CD4-positive, alpha-beta T cell (primary cell): ENCODE results near the gene BTBD9. TPM values are rescaled to one million over a fixed set of nuclear protein-coding genes. Genes with fewer than 3 reads are reported as not detected.

Source experiments
- ATAC-seq: fragments of 200-7000 bp; cut with Tn5 transposase; one replicate; pipeline ENCODE4 v1.10.0; 2022; ENCODE audit warnings: mild to moderate bottlenecking; ENCODE audit not compliant: poor library complexity
- CTCF ChIA-PET: fragments of 350-600 bp; sonication (Branson Sonifier 250); formaldehyde crosslinking; loops from one replicate; lab custom pipeline; 2021; ENCODE audit warnings: antibody characterized with exemption, inconsistent platforms; lab: Charles Lee
- POLR2A ChIA-PET: fragments of 350-600 bp; sonication (Branson Sonifier 250); formaldehyde crosslinking; loops from one replicate; lab custom pipeline; 2021; ENCODE audit warnings: antibody characterized with exemption, inconsistent platforms; lab: Charles Lee
- DNase-seq, 14 experiments: peaks; one replicate each; pipeline ENCODE4 v3.0.0-alpha.2; 2013 to 2020; ENCODE audit warnings: mixed read lengths in 2 of 14
- H3K27ac ChIP-seq, 2 donors: one replicate each; pipeline versions ENCODE4 v1.5.1 to v1.7.0; 2013; ENCODE audit warnings: low read length in 2 of 2, low read depth in 1 of 2, mild to moderate bottlenecking in 1 of 2
- H3K27me3 ChIP-seq, 2 experiments: 1 replicate in 1 of 2; 2 replicates in 1 of 2; pipeline versions ENCODE4 v1.6.1 to v1.7.0; 2013; ENCODE audit warnings: low read length in 2 of 2, control low read depth in 1 of 2, mild to moderate bottlenecking in 1 of 2, moderate library complexity in 1 of 2; ENCODE audit not compliant: insufficient read depth in 2 of 2, control insufficient read depth in 1 of 2
- H3K36me3 ChIP-seq: one replicate; pipeline ENCODE4 v1.6.1; 2013; ENCODE audit warnings: low read length, control low read depth; ENCODE audit not compliant: insufficient read depth
- H3K4me1 ChIP-seq: one replicate; pipeline ENCODE4 v1.6.1; 2013; ENCODE audit warnings: low read length, control low read depth; ENCODE audit not compliant: insufficient read depth
- H3K4me3 ChIP-seq: one replicate; pipeline ENCODE4 v1.5.1; 2013; ENCODE audit warnings: mild to moderate bottlenecking, low read length, moderate library complexity
- H3K9me3 ChIP-seq, 2 experiments: 1 replicate in 1 of 2; 2 replicates in 1 of 2; pipeline versions ENCODE4 v1.6.1 to v1.7.0; 2013; ENCODE audit warnings: low read length in 2 of 2, mild to moderate bottlenecking in 2 of 2, control low read depth in 1 of 2, moderate library complexity in 1 of 2; ENCODE audit not compliant: control insufficient read depth in 1 of 2, insufficient read depth in 1 of 2
- H3K27ac Mint-ChIP-seq: one replicate; pipeline ENCODE4 v1.8.0; 2020; ENCODE audit warnings: mixed read lengths
- H3K27me3 Mint-ChIP-seq: one replicate; pipeline ENCODE4 v1.8.0; 2021; ENCODE audit warnings: mixed read lengths
- H3K36me3 Mint-ChIP-seq: one replicate; pipeline ENCODE4 v1.8.0; 2021; ENCODE audit warnings: low read depth, mixed read lengths
- H3K4me1 Mint-ChIP-seq: one replicate; pipeline ENCODE4 v1.8.0; 2021; ENCODE audit warnings: low read depth, mixed read lengths
- H3K4me3 Mint-ChIP-seq: one replicate; pipeline ENCODE4 v1.8.0; 2020; ENCODE audit warnings: mild to moderate bottlenecking, mixed read lengths
- H3K9me3 Mint-ChIP-seq: one replicate; pipeline ENCODE4 v1.8.0; 2020; ENCODE audit warnings: mixed read lengths
- intact Hi-C, 2 experiments: fragments of 100-400 bp; cut with DNase I in 1 of 2; cut with micrococcal nuclease in 1 of 2; formaldehyde crosslinking; loops; one replicate each; pipeline versions ENCODE4 v1.15.1 to v1.9.0; 2023 to 2025; cut with DNase I, micrococcal nuclease
- total RNA-seq, 174 experiments: library from RNA in 2 of 174; stranded (reverse) in 2 of 174; gene quantifications; one replicate each; pipeline ENCODE4 v1.2.3 and lab custom pipeline; 2021 to 2026
- TF ChIP-seq, protein P1 (sequence below): fragments of 200-600 bp; IDR thresholded peaks from one replicate; pipeline ENCODE4 v1.8.0; 2022; ENCODE audit warnings: antibody characterized with exemption, mild to moderate bottlenecking

Gene BTBD9
- total RNA-seq, 2 experiments from 2014 or later: 58.7 to 59.3 TPM

DNA sequence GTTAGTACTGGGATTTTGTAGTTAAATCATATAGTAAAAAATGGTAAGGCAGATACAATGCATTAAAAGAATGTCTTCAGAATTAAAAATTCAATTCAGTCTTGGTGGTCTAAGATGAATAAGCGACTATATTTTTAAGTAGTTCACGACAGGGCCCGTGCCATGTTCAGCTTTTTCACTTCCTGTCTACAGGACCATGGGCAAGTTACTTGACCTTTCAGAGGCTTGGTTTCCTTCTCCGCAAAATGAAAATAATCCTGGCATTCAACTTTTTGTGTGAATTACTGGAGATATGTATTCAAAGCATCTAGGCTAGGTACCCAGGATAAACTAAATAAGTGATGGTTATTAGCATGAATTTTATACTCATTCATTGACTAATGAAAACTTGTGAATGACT is 216.0 kb downstream of the BTBD9 start:
- Histone ChIP-seq H3K4me1 (no peaks in the 10 kb centered on the region), H3K36me3 (no peaks in the 10 kb centered on the region), H3K27me3 (no peaks in the 10 kb centered on the region), H3K27ac (no peak overlapping the region), H3K4me3 (no peak overlapping the region), H3K9me3 (no peaks in the 10 kb centered on the region)
- no peaks in the 10 kb centered on the region for H3K27me3 Mint-ChIP-seq
- no peak overlapping the region for H3K4me3 Mint-ChIP-seq
- H3K36me3 Mint-ChIP-seq: peaks cover 6% of the 10 kb centered on the region
- ChIA-PET POLR2A (no interaction called here), CTCF (no interaction called here)
- H3K9me3 Mint-ChIP-seq: no peaks in the 10 kb centered on the region
- no peaks in the 10 kb centered on the region for H3K4me1 Mint-ChIP-seq
- intact Hi-C loops: no loop called here
- TF ChIP-seq, protein P1, sequence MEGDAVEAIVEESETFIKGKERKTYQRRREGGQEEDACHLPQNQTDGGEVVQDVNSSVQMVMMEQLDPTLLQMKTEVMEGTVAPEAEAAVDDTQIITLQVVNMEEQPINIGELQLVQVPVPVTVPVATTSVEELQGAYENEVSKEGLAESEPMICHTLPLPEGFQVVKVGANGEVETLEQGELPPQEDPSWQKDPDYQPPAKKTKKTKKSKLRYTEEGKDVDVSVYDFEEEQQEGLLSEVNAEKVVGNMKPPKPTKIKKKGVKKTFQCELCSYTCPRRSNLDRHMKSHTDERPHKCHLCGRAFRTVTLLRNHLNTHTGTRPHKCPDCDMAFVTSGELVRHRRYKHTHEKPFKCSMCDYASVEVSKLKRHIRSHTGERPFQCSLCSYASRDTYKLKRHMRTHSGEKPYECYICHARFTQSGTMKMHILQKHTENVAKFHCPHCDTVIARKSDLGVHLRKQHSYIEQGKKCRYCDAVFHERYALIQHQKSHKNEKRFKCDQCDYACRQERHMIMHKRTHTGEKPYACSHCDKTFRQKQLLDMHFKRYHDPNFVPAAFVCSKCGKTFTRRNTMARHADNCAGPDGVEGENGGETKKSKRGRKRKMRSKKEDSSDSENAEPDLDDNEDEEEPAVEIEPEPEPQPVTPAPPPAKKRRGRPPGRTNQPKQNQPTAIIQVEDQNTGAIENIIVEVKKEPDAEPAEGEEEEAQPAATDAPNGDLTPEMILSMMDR: no peak
- ATAC-seq (no peak), DNase-seq (no peak)
- H3K27ac Mint-ChIP-seq: no peak overlapping the region

DNA sequence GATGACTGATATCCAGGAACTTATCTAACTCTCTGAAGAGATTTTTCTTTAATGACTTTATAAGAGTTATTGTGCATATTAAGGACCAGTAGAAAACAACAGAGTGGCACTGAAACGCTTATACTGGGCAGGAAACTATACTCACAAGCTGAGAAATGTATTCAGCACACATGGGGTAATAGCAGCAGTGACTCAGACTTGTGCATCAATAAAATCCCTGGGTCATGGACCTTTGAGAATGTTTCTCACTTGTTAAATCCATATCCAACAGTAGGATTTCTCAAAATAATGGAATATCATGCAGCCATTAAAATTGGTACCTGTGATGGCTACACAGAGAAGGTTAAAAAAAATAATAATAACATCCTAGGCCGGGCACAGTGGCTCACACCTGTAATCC is 219.5 kb downstream of the BTBD9 start:
- Histone ChIP-seq H3K9me3 (no peaks in the 10 kb centered on the region), H3K27me3 (no peaks in the 10 kb centered on the region), H3K4me3 (no peak overlapping the region), H3K4me1 (no peaks in the 10 kb centered on the region), H3K27ac (no peak overlapping the region), H3K36me3 (no peaks in the 10 kb centered on the region)
- DNase-seq: no peak
- Mint-ChIP-seq H3K4me1 (no peaks in the 10 kb centered on the region), H3K4me3 (no peak overlapping the region), H3K27me3 (no peaks in the 10 kb centered on the region), H3K27ac (no peak overlapping the region), H3K9me3 (no peaks in the 10 kb centered on the region), H3K36me3 (peaks cover 6% of the 10 kb centered on the region)
- ATAC-seq: no peak
- ChIA-PET POLR2A (interaction anchor here (0.6 kb wide), 1 partner anchor 154 kb away, joined by 3 read pairs; no protein-coding TSS in a partner anchor), CTCF (interaction anchor here (0.6 kb wide), 1 partner anchor 1697 kb away, joined by 3 read pairs; no protein-coding TSS in a partner anchor)
- TF ChIP-seq, protein P1: no peak
- intact Hi-C loops: no loop called here

DNA sequence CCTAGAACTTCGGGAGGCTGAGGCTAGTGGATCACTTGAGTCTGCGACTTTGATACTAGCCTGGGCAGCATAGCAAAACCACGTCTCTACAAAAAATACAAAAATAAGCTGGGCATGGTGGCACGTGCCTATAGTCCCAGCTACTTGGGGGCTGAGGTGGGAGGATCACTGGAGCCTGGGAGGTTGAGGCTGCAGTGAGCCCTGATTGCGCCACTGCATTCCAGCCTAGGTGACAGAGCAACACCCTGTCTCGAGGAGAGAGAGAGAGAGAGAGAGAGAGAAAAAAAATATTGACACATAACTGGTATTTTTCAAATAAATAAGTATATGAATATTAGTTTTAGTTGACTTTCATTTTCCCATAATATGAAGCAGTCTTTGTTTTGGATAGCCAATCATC is 222.2 kb downstream of the BTBD9 start:
- Histone ChIP-seq H3K4me1 (no peaks in the 10 kb centered on the region), H3K27me3 (no peaks in the 10 kb centered on the region), H3K27ac (no peak overlapping the region), H3K9me3 (no peaks in the 10 kb centered on the region), H3K36me3 (no peaks in the 10 kb centered on the region), H3K4me3 (no peak overlapping the region)
- ChIA-PET CTCF (no interaction called here), POLR2A (no interaction called here)
- ATAC-seq (no peak), DNase-seq (no peak)
- H3K27ac Mint-ChIP-seq: no peak overlapping the region
- TF ChIP-seq, protein P1: no peak
- H3K4me3 Mint-ChIP-seq: no peak overlapping the region
- H3K36me3 Mint-ChIP-seq: no peaks in the 10 kb centered on the region
- H3K9me3 Mint-ChIP-seq: no peaks in the 10 kb centered on the region
- H3K27me3 Mint-ChIP-seq: no peaks in the 10 kb centered on the region
- intact Hi-C loops: no loop called here
- no peaks in the 10 kb centered on the region for H3K4me1 Mint-ChIP-seq
